Measurements from ENCODE around the gene RAP1A.
"Not testable (repeated sequence)": the region's sequence is repeated elsewhere in the genome, so short reads cannot be mapped to it uniquely, and the experiment has no call there.

RAP1A gene

GRCh38 chr1:111598544-111598943 lies 21.0 kb upstream of the RAP1A start:
- no peak for DNase-seq

- DNase-seq: peak in 1 of 3 donors; percentile 33
Measured at GRCh38 chr1:111599781-111600693, 19.6 kb upstream of the RAP1A start.

GRCh38 chr1:111600886-111601386 lies 18.7 kb upstream of the RAP1A start:
- no peak for DNase-seq

- peak; percentile 25 to 50 (median 42) for DNase-seq
Measured at GRCh38 chr1:111602302-111602701, 17.3 kb upstream of the RAP1A start.

GRCh38 chr1:111602974-111603373 lies 16.6 kb upstream of the RAP1A start:
- peak; percentile 27 to 35 (median 32) for DNase-seq

- peak in 1 of 3 donors; percentile 27 for DNase-seq
Measured at GRCh38 chr1:111603979-111604378, 15.6 kb upstream of the RAP1A start.

- DNase-seq: peak; percentile 35 to 57 (median 50)
Measured at GRCh38 chr1:111604931-111605330, 14.7 kb upstream of the RAP1A start.

- peak in 1 of 3 donors; percentile 44 for DNase-seq
Measured at GRCh38 chr1:111605576-111605975, 14.0 kb upstream of the RAP1A start.

GRCh38 chr1:111606457-111607215 lies 13.0 kb upstream of the RAP1A start:
- not testable (repeated sequence) for DNase-seq

GRCh38 chr1:111608528-111608927 lies 11.1 kb upstream of the RAP1A start:
- not testable (repeated sequence) for DNase-seq

- no peak for DNase-seq
Measured at GRCh38 chr1:111611986-111612385, 7.6 kb upstream of the RAP1A start.

- DNase-seq: peak; percentile 88 to 94 (median 91)
Measured at GRCh38 chr1:111615870-111616715, 3.5 kb upstream of the RAP1A start.

GRCh38 chr1:111618081-111618480 lies 1.5 kb upstream of the RAP1A start:
- DNase-seq: no peak

- DNase-seq: peak in 1 of 3 donors; percentile 64
Measured at GRCh38 chr1:111618961-111619634, 491 bp upstream of the RAP1A start.

- DNase-seq: peak; percentile 44 to 60 (median 47)
Measured at GRCh38 chr1:111620441-111620971, 917 bp downstream of the RAP1A start.

- DNase-seq: peak; percentile 58 to 73 (median 69)
Measured at GRCh38 chr1:111621050-111621449, 1.5 kb downstream of the RAP1A start.

GRCh38 chr1:111622166-111622565 lies 2.6 kb downstream of the RAP1A start:
- DNase-seq: no peak

- DNase-seq: no peak
Measured at GRCh38 chr1:111624382-111624781, 4.8 kb downstream of the RAP1A start.

GRCh38 chr1:111625276-111625675 lies 5.7 kb downstream of the RAP1A start:
- no peak for DNase-seq

GRCh38 chr1:111628153-111628552 lies 8.6 kb downstream of the RAP1A start:
- DNase-seq: no peak

GRCh38 chr1:111629190-111629954 lies 9.8 kb downstream of the RAP1A start:
- no peak for DNase-seq

All from suppressor macrophage treated with lipopolysaccharide for 1 hour (primary cell).